ENCODE results near the gene AAK1. TPM values are rescaled to one million over a fixed set of nuclear protein-coding genes. Genes with fewer than 3 reads are reported as not detected.

AAK1 gene
- total and polyA plus RNA-seq, 10 of the 15 experiments (the other 5 are each of a cell fraction or from before 2014, with no cell fraction given), result 2.9 to 41.4 (median 17.5) TPM

DNA sequence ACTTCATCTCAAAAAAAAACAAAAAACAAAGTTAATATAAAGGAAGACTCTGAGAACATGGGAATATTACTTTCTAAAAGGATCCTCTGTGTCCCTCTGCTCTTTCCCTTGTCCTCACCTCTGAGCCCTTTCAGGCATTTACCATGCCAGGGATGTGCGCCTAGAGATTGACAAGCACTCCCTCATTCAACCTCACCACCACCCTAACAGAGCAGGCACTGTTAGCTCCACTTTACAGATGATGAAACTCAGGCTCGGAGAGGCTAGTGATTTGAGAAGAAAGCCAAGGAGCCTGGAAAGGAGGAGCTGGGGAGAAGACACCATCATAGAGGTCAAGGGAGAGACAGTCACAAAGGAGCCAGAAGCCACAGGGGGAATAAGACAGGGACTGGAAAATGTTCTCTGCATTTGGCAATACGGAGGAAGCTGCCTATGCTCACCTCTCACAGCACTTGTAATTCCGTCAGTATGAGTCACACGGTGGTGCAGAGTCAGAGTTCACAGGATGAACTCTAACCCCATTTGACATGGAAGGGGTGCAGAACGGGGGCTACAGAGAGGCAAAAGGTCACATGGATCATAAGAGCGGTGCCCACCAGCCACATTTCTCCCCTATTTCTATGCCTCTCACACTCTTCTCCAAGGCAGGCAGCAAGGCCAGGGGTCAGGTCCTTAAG lies 104.5 kb downstream of the AAK1 start (continued):
- TF ChIP-seq BACH1 (IDR thresholded peaks at IDR 0.05; ENCODE audit: borderline replicate concordance), result no peak
- no peak for TF ChIP-seq CEBPB (IDR thresholded peaks at IDR 0.05; ENCODE audit: borderline replicate concordance in 1 of 2, low read depth in 2 of 2, low read length in 2 of 2)
- no peak for TF ChIP-seq HCFC1 (IDR thresholded peaks at IDR 0.05; ENCODE audit: low read length)
- TF ChIP-seq HDAC6 (IDR thresholded peaks at IDR 0.05; ENCODE audit: unreplicated experiment), result no peak

DNA sequence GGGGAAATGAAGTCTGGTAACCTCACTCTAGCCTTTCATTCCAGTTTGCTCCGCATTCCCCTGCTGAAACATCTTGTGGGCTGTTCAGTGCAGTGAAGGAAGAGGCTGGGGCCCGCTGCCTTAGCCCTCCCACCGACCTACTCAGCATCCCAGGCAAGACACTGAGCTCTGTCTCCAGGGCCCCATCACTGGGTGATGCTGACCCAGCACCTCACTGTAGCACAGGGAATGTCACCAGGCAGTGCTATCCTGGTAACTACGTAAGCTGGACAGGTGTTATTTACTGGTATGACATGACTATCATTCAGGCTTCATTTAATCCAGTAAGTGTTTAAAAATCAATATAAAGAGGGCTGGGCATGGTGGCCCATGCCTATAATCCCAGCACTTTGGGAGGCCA lies 105.3 kb downstream of the AAK1 start:
- Histone ChIP-seq H4K20me1 (ENCODE audit: control insufficient read depth, insufficient read depth) (no peaks in the 10 kb centered on the region), H3K79me2 (ENCODE audit: control insufficient read depth, insufficient read depth, low read length) (no peaks in the 10 kb centered on the region), H3K4me2 (ENCODE audit: control insufficient read depth, insufficient read depth) (no peak overlapping the region), H3K9ac (ENCODE audit: control insufficient read depth, insufficient read depth, low read length) (no peak overlapping the region), H3K9me3 (replicated peaks; ENCODE audit: control insufficient read depth, insufficient read depth, low read length) (no peaks in the 10 kb centered on the region; the same call in 1 of the 3 replicates), H3K27me3 (replicated peaks in 1 of 2; ENCODE audit: control insufficient read depth in 2 of 2, insufficient read depth in 2 of 2, low read length in 1 of 2) (no peaks in the 10 kb centered on the region), H3K36me3 (ENCODE audit: control insufficient read depth in 2 of 2, insufficient read depth in 2 of 2, low read length in 1 of 2) (peaks cover 6 to 15% of the 10 kb centered on the region in 2 experiments), H3K4me3 (no peak overlapping the region), H2AFZ (ENCODE audit: control insufficient read depth, low read depth, low read length) (no peak overlapping the region), H3K27ac (ENCODE audit: control insufficient read depth, insufficient read depth) (no peak overlapping the region), H3K4me1 (ENCODE audit: control insufficient read depth, insufficient read depth, low read length) (peaks cover 12% of the 10 kb centered on the region)
- intact Hi-C loops (cut with micrococcal nuclease; ENCODE audit: unreplicated experiment), result no loop called here
- ChIA-PET RAD21 (ENCODE audit: unreplicated experiment) (no interaction called here), CTCF (no interaction called here), POLR2A (no interaction called here), SMC1A (ENCODE audit: uncharacterized antibody, unreplicated experiment) (interaction anchor here (1.0 to 1.5 kb wide), 2 partner anchors 15 to 27 kb away, joined by 3 read pairs; no protein-coding TSS in a partner anchor)
- in situ Hi-C loops (cut with MboI), result no loop called here
- no TSS peak for BruUV-seq (replicated peaks)
- ATAC-seq (no peak), DNase-seq (ENCODE audit: low read depth, low spot score) (no peak), FAIRE-seq (no peak)
- TF ChIP-seq ATF3 (IDR thresholded peaks at IDR 0.05; ENCODE audit: borderline replicate concordance, extremely low read depth, low read depth, low read length), result no peak
- TF ChIP-seq SRF (IDR thresholded peaks at IDR 0.05; ENCODE audit: low read depth in 2 of 2, low read length in 2 of 2), result no peak
- no peak for TF ChIP-seq IRF3 (IDR thresholded peaks at IDR 0.05)
- WGBS (ENCODE audit: insufficient coverage, insufficient replicate concordance, low lambda C conversion rate, missing lambda C conversion rate), result 84% methylated on average over 4 of the region's 4 CpGs

Data from GM12878 (cell line).